A549 (cell line): ENCODE results near the gene LRRC4C. TPM values are rescaled to one million over a fixed set of nuclear protein-coding genes. Genes with fewer than 3 reads are reported as not detected.

ENCODE experiments used
- ATAC-seq, 2 experiments: fragments of 200-7000 bp in 1 of 2; fragments of >200 bp in 1 of 2; cut with Nextera tagmentation in 1 of 2; cut with Tn5 transposase in 1 of 2; 3 replicates each; pipeline versions ENCODE4 v1.8.0 to v1.9.1; 2018 to 2020; ENCODE audit warnings: mild to moderate bottlenecking in 1 of 2, moderate library complexity in 1 of 2
- CTCF ChIA-PET: fragments of 300-600 bp; sonication (Branson Sonifier 250); formaldehyde crosslinking; extraction: SDS; loops from one replicate; lab custom pipeline; 2021; ENCODE audit warnings: antibody characterized with exemption, inconsistent platforms; lab: Yijun Ruan, JAX
- POLR2A ChIA-PET: fragments of 350-600 bp; formaldehyde crosslinking; extraction: SDS; loops from one replicate; lab custom pipeline; 2021; ENCODE audit warnings: antibody characterized with exemption, inconsistent platforms; lab: Yijun Ruan, JAX
- DNase-seq, 2 experiments: peaks; one replicate each; pipeline versions ENCODE4 v3.0.0 to v3.0.0-alpha.2; 2011 to 2016; ENCODE audit warnings: low read depth in 1 of 2, low spot score in 1 of 2
- FAIRE-seq: peaks from 2 replicates; lab custom pipeline; 2011; peaks lifted over from hg19 to GRCh38; lab: Jason Lieb, UNC
- H3K27ac ChIP-seq, 2 experiments: fragments of >200 bp; sonication (Bioruptor Twin); formaldehyde crosslinking; 3 replicates each; pipeline ENCODE4 v1.5.1; 2016 to 2017
- H3K4me1 ChIP-seq: fragments of >200 bp; sonication (Bioruptor Twin); formaldehyde crosslinking; 3 replicates; pipeline ENCODE4 v1.6.1; 2016
- H3K4me2 ChIP-seq: fragments of >200 bp; sonication (Bioruptor Twin); formaldehyde crosslinking; 3 replicates; pipeline ENCODE4 v1.6.1; 2016
- H3K4me3 ChIP-seq: fragments of >200 bp; sonication (Bioruptor Twin); formaldehyde crosslinking; 3 replicates; pipeline ENCODE4 v1.5.1; 2016
- H3K9me3 ChIP-seq: fragments of >200 bp; sonication (Bioruptor Twin); formaldehyde crosslinking; 3 replicates; pipeline ENCODE4 v1.6.1; 2016
- CBX2 ChIP-seq: fragments of 200-600 bp; sonication (generic); IDR thresholded peaks from 2 replicates; pipeline ENCODE4 v1.6.1; 2016; ENCODE audit warnings: low read depth, mild to moderate bottlenecking, borderline replicate concordance
- EHMT2 ChIP-seq: fragments of 200-600 bp; sonication (generic); IDR thresholded peaks from 2 replicates; pipeline ENCODE4 v1.6.1; 2016; ENCODE audit warnings: antibody characterized with exemption, low read depth, mild to moderate bottlenecking, moderate library complexity
- ESRRA ChIP-seq: fragments of 150-350 bp; IDR thresholded peaks from 2 replicates; pipeline ENCODE4 v1.6.1; 2014; ENCODE audit warnings: mild to moderate bottlenecking, low read length, borderline replicate concordance
- FOXS1 ChIP-seq: fragments of 250-450 bp; sonication (Bioruptor Pico); IDR thresholded peaks from 2 replicates; pipeline ENCODE4 v1.5.0; 2020; ENCODE audit warnings: mild to moderate bottlenecking, moderate library complexity
- HDAC2 ChIP-seq: fragments of 200-600 bp; sonication (generic); IDR thresholded peaks from 2 replicates; pipeline ENCODE4 v1.6.1; 2016
- HOXA7 ChIP-seq: fragments of 250-450 bp; sonication (Bioruptor Pico); IDR thresholded peaks from 2 replicates; pipeline ENCODE4 v1.5.0; 2020; ENCODE audit warnings: mild to moderate bottlenecking, moderate library complexity
- HOXB13 ChIP-seq: fragments of 250-450 bp; sonication (Bioruptor Pico); IDR thresholded peaks from 2 replicates; pipeline ENCODE4 v1.5.0; 2020; ENCODE audit warnings: low read depth, mild to moderate bottlenecking, moderate library complexity
- HOXB5 ChIP-seq: fragments of 250-450 bp; sonication (Bioruptor Pico); IDR thresholded peaks from 2 replicates; pipeline ENCODE4 v1.5.0; 2020; ENCODE audit warnings: mild to moderate bottlenecking, moderate library complexity
- JUN ChIP-seq, 2 experiments: fragments of >200 bp; sonication (Bioruptor Twin); formaldehyde crosslinking; IDR thresholded peaks; 2 replicates in 1 of 2; 3 replicates in 1 of 2; pipeline ENCODE4 v1.6.1; 2016 to 2017
- JUNB ChIP-seq: fragments of >200 bp; sonication (Bioruptor Twin); formaldehyde crosslinking; IDR thresholded peaks from 2 replicates; pipeline ENCODE4 v1.6.1; 2016
- MAFK ChIP-seq: fragments of 450-650 bp; IDR thresholded peaks from 2 replicates; pipeline ENCODE4 v1.6.1; 2014; ENCODE audit not compliant: partially characterized antibody
- MYC ChIP-seq: IDR thresholded peaks from 2 replicates; pipeline ENCODE4 v1.6.1; 2012; ENCODE audit warnings: mild to moderate bottlenecking, inconsistent platforms, low read length, improper control_type of control experiment, borderline replicate concordance
- NFE2L2 ChIP-seq: fragments of 150-350 bp; conservative IDR thresholded peaks from 2 replicates; pipeline ENCODE4 v1.6.1; 2014; ENCODE audit warnings: low read length
- NPAS2 ChIP-seq: fragments of 250-450 bp; sonication (Bioruptor Pico); IDR thresholded peaks from 2 replicates; pipeline ENCODE4 v1.8.0; 2022; ENCODE audit warnings: mild to moderate bottlenecking, moderate library complexity, borderline replicate concordance
- NR3C1 ChIP-seq: fragments of >200 bp; sonication (Bioruptor Twin); formaldehyde crosslinking; IDR thresholded peaks from 3 replicates; pipeline ENCODE4 v1.6.1; 2017
- RAD21 ChIP-seq, 2 experiments: fragments of >200 bp in 1 of 2; sonication (Bioruptor Twin) in 1 of 2; formaldehyde crosslinking in 1 of 2; IDR thresholded peaks in 1 of 2; conservative IDR thresholded peaks in 1 of 2; 2 replicates in 1 of 2; 3 replicates in 1 of 2; pipeline ENCODE4 v1.6.1; 2012 to 2018; ENCODE audit warnings: inconsistent platforms in 1 of 2
- RARB ChIP-seq: fragments of 250-450 bp; sonication (Bioruptor Pico); IDR thresholded peaks from 2 replicates; pipeline ENCODE4 v1.8.0; 2021; ENCODE audit warnings: mild to moderate bottlenecking, moderate library complexity
- SMC3 ChIP-seq: fragments of >200 bp; sonication (Bioruptor Twin); formaldehyde crosslinking; IDR thresholded peaks from 3 replicates; pipeline ENCODE4 v1.6.1; 2018; ENCODE audit warnings: inconsistent platforms
- ZNF302 ChIP-seq: fragments of 250-450 bp; sonication (Bioruptor Pico); IDR thresholded peaks from 2 replicates; pipeline ENCODE4 v1.9.0; 2021; ENCODE audit warnings: inconsistent platforms, mild to moderate bottlenecking, moderate library complexity
- WGBS: methylation state at CpG from one replicate; pipeline ENCODE4 v1.1.6; 2017; ENCODE audit errors: missing lambda C conversion rate; 5-methylcytosine and 5-hydroxymethylcytosine counted together
- polyA plus RNA-seq, 4 experiments: library from polyadenylated mRNA; depleted of rRNA in 3 of 4; stranded (reverse); fragments of >200 nt; fragmentation: RNase III in 1 of 4; extraction: RNeasy Plus Mini Kit Qiagen cat#74134 plus additional on column Dnase treatment in 1 of 4; gene quantifications; 2 replicates in 3 of 4; 3 replicates in 1 of 4; pipeline ENCODE4 v1.2.3, GENCODE V29; 2011 to 2017
- TF ChIP-seq, protein P1 (sequence below): fragments of 250-450 bp; sonication (Bioruptor Pico); IDR thresholded peaks from 2 replicates; pipeline ENCODE4 v1.5.0; 2021; ENCODE audit warnings: mild to moderate bottlenecking, moderate library complexity, borderline replicate concordance
- TF ChIP-seq, protein P2 (sequence below): IDR thresholded peaks from 2 replicates; pipeline ENCODE4 v1.6.1; 2012; ENCODE audit warnings: low read depth, borderline replicate concordance
- TF ChIP-seq, protein P3 (sequence below): fragments of >200 bp; sonication (Bioruptor Twin); formaldehyde crosslinking; IDR thresholded peaks from 3 replicates; pipeline ENCODE4 v1.6.1; 2016
- TF ChIP-seq, protein P4 (sequence below): fragments of 450-650 bp; IDR thresholded peaks from 2 replicates; pipeline ENCODE4 v1.6.1; 2014; ENCODE audit warnings: antibody characterized with exemption
- TF ChIP-seq, protein P5 (sequence below): fragments of >200 bp; sonication (Bioruptor Twin); formaldehyde crosslinking; IDR thresholded peaks from 2 replicates; pipeline ENCODE4 v1.6.1; 2016

The LRRC4C gene
- polyA plus RNA-seq, 2 of the 4 experiments (the other 2 are of a cell fraction) = not detected

DNA sequence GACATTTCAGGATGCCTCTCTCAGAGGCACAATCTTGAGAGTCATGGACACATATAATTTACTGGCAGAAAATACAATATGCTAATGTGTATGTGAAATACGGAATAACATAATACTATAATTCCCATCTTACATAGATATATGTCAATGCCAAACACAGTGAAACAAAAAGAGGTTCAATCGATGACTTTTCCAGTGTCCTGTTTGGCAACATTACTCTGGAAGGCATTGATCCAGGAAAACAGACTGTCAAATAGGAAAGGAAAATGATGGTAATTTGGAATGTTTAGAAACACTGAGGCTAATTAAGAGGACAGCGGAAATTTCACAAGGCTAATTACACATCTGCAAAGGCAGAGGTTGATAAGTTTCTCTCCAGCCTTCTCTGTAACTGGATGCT lies 942.3 kb downstream of the LRRC4C start:
- no peaks in the 10 kb centered on the region; the same call in 2 of the 3 replicates for H3K9me3 ChIP-seq
- H3K4me3 ChIP-seq = no peak overlapping the region
- ATAC-seq (no peak), FAIRE-seq (no peak), DNase-seq (no peak)
- POLR2A ChIA-PET = no interaction called here
- H3K4me1 ChIP-seq = no peaks in the 10 kb centered on the region
- CTCF ChIA-PET = no interaction called here
- TF ChIP-seq ZNF302 (CRISPR knock-in tag) (no peak), JUN (IDR thresholded peaks at IDR 0.05) (no peak)
- WGBS = 25% methylated on average over 3 of the region's 3 CpGs
- no peak overlapping the region for H3K27ac ChIP-seq
- H3K4me2 ChIP-seq = no peak overlapping the region

DNA sequence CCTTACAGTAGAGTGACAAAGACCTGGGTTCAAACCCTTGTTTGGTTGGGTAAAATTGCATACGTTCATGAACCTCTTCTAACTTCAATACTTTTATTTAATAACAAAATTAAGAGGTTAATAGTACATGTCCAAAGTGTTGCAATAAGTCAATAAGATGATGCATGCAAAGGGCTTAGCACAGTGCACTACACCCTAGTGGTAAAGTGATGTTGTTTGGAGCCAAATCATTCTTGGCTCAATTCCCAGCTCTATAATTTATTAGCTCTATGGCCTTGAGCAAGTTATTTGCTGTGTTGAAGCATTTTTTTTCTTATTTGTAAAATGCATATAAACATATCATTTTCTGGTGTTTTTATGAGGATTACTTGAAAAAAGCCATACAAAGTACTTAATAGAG lies 945.3 kb downstream of the LRRC4C start:
- FAIRE-seq (no peak), DNase-seq (peak in 1 of 2 experiments; percentile 20), ATAC-seq (no peak)
- Histone ChIP-seq H3K27ac (no peak overlapping the region), H3K4me3 (no peak overlapping the region), H3K9me3 (no peaks in the 10 kb centered on the region; the same call in 2 of the 3 replicates), H3K4me2 (no peak overlapping the region), H3K4me1 (no peaks in the 10 kb centered on the region)
- TF ChIP-seq, protein P1, sequence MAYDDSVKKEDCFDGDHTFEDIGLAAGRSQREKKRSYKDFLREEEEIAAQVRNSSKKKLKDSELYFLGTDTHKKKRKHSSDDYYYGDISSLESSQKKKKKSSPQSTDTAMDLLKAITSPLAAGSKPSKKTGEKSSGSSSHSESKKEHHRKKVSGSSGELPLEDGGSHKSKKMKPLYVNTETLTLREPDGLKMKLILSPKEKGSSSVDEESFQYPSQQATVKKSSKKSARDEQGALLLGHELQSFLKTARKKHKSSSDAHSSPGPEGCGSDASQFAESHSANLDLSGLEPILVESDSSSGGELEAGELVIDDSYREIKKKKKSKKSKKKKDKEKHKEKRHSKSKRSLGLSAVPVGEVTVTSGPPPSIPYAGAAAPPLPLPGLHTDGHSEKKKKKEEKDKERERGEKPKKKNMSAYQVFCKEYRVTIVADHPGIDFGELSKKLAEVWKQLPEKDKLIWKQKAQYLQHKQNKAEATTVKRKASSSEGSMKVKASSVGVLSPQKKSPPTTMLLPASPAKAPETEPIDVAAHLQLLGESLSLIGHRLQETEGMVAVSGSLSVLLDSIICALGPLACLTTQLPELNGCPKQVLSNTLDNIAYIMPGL (CRISPR knock-in tag) = no peak
- TF ChIP-seq NR3C1 (no peak), JUNB (no peak), SMC3 (no peak), MYC (no peak)
- TF ChIP-seq, protein P2, sequence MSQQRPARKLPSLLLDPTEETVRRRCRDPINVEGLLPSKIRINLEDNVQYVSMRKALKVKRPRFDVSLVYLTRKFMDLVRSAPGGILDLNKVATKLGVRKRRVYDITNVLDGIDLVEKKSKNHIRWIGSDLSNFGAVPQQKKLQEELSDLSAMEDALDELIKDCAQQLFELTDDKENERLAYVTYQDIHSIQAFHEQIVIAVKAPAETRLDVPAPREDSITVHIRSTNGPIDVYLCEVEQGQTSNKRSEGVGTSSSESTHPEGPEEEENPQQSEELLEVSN = no peak
- TF ChIP-seq, protein P3, sequence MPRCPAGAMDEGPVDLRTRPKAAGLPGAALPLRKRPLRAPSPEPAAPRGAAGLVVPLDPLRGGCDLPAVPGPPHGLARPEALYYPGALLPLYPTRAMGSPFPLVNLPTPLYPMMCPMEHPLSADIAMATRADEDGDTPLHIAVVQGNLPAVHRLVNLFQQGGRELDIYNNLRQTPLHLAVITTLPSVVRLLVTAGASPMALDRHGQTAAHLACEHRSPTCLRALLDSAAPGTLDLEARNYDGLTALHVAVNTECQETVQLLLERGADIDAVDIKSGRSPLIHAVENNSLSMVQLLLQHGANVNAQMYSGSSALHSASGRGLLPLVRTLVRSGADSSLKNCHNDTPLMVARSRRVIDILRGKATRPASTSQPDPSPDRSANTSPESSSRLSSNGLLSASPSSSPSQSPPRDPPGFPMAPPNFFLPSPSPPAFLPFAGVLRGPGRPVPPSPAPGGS = no peak
- ChIA-PET CTCF (no interaction called here), POLR2A (no interaction called here)
- WGBS = 16% methylated on average over 1 of the region's 1 CpG

DNA sequence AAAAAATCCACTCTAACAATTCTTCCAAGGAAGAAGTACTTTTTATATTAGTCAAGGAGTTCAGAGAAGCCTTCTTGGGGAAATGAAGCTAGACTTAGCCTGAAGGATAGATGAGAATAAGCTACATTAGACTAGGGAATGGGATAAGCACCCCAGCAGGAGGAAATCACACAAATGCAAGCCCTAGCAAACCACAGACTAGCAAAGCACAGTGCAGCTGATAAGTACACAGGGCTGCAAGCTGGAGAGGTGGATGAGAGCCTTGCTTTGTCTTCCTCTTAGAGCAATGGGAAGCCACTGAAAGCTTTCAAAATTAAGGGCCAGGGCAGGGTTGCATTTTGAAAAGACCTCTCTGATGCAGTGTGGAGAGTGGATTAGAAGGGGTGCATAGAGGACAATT lies 946.2 kb downstream of the LRRC4C start:
- FAIRE-seq (no peak), ATAC-seq (no peak), DNase-seq (no peak)
- Histone ChIP-seq H3K4me3 (no peak overlapping the region), H3K4me1 (no peaks in the 10 kb centered on the region), H3K27ac (no peak overlapping the region)
- CTCF ChIA-PET = no interaction called here
- TF ChIP-seq EHMT2 (no peak), HOXB13 (CRISPR knock-in tag) (no peak), ESRRA (no peak), MAFK (no peak), NFE2L2 (no peak), CBX2 (no peak), HDAC2 (no peak), RAD21 (conservative IDR thresholded peaks at IDR 0.05 in 1 of 2, IDR thresholded peaks at IDR 0.05 in 1 of 2) (no peak), NPAS2 (CRISPR knock-in tag) (no peak), JUNB (no peak), RARB (no peak), HOXA7 (CRISPR knock-in tag) (no peak), FOXS1 (CRISPR knock-in tag) (no peak), SMC3 (no peak), HOXB5 (CRISPR knock-in tag) (no peak)
- TF ChIP-seq, protein P2 = no peak
- TF ChIP-seq, protein P4, sequence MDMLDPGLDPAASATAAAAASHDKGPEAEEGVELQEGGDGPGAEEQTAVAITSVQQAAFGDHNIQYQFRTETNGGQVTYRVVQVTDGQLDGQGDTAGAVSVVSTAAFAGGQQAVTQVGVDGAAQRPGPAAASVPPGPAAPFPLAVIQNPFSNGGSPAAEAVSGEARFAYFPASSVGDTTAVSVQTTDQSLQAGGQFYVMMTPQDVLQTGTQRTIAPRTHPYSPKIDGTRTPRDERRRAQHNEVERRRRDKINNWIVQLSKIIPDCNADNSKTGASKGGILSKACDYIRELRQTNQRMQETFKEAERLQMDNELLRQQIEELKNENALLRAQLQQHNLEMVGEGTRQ = no peak
- TF ChIP-seq, protein P1 (CRISPR knock-in tag) = no peak
- TF ChIP-seq, protein P5, sequence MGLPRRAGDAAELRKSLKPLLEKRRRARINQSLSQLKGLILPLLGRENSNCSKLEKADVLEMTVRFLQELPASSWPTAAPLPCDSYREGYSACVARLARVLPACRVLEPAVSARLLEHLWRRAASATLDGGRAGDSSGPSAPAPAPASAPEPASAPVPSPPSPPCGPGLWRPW = no peak
- TF ChIP-seq, all 56 proteins: peak for 0
- POLR2A ChIA-PET = no interaction called here
- Histone ChIP-seq H3K4me2 (no peak overlapping the region), H3K9me3 (no peaks in the 10 kb centered on the region; the same call in 2 of the 3 replicates)
